Neutrophil (primary cell): Measurements from ENCODE around the gene PROK2.

ENCODE experiments used
- H3K27ac ChIP-seq: fragments of 200-600 bp; sonication (generic); 2 replicates; pipeline ENCODE4 v1.5.1; 2016; ENCODE audit warnings: mild to moderate bottlenecking, moderate library complexity
- H3K27me3 ChIP-seq: fragments of 200-600 bp; sonication (generic); 2 replicates; pipeline ENCODE4 v1.6.0; 2016; ENCODE audit warnings: mild to moderate bottlenecking
- H3K36me3 ChIP-seq: fragments of 200-600 bp; sonication (generic); 2 replicates; pipeline ENCODE4 v1.5.1; 2017
- H3K4me1 ChIP-seq, 2 experiments: fragments of 200-600 bp in 1 of 2; sonication (generic) in 1 of 2; 1 replicate in 1 of 2; 2 replicates in 1 of 2; pipeline versions ENCODE4 v1.5.1 to v1.6.1; 2013 to 2016; ENCODE audit warnings: low read depth in 1 of 2, low read length in 1 of 2, mild to moderate bottlenecking in 1 of 2, moderate library complexity in 1 of 2; ENCODE audit not compliant: control insufficient read depth in 1 of 2, insufficient read depth in 1 of 2
- H3K4me3 ChIP-seq, 2 experiments: fragments of 200-600 bp in 1 of 2; sonication (generic) in 1 of 2; 1 replicate in 1 of 2; 2 replicates in 1 of 2; pipeline ENCODE4 v1.5.1; 2013 to 2016; ENCODE audit warnings: low read depth in 1 of 2, low read length in 1 of 2, mild to moderate bottlenecking in 1 of 2, moderate library complexity in 1 of 2
- H3K9me3 ChIP-seq: fragments of 200-600 bp; sonication (generic); 2 replicates; pipeline ENCODE4 v1.5.1; 2016
- TF ChIP-seq, protein P1 (sequence below): fragments of 200-600 bp; sonication (generic); IDR thresholded peaks from 2 replicates; pipeline ENCODE4 v1.5.1; 2016; ENCODE audit warnings: antibody characterized with exemption

The PROK2 gene, protein sequence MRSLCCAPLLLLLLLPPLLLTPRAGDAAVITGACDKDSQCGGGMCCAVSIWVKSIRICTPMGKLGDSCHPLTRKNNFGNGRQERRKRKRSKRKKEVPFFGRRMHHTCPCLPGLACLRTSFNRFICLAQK

DNA sequence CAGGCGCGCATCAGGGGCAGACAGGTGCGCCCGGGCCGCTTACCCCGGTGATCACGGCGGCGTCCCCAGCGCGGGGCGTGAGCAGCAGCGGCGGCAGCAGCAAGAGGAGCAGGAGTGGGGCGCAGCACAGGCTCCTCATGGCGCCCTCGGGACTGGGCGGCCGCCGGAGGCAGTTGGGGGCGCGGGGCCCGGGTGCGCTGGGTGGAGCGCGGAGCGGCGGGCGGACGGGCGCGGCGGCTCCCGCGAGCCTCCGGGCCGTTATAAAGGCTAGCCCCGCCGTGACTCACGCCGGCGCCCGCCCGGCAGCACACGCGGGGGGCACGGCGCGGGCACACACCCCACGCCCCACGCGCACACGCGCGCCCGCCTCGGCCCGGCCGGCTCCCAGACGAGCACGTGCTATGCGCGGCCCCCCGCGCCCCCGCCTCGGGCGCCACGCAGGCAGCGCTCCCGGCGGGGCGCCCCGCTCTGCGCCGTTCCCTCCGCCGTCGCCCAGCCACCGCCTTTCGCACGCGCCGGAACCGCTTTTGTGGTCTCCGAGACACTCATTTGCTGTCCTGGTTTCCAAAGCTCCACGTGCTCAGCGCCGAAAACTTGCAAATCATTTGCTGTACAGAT, at the start of gene PROK2:
PROK2 (minus strand) TSS at position 235 of the 618 bp plus-strand sequence; CDS start at position 139, 96 bp downstream.
- H3K9me3 ChIP-seq: no peaks in the 10 kb centered on the region
- TF ChIP-seq, protein P1, sequence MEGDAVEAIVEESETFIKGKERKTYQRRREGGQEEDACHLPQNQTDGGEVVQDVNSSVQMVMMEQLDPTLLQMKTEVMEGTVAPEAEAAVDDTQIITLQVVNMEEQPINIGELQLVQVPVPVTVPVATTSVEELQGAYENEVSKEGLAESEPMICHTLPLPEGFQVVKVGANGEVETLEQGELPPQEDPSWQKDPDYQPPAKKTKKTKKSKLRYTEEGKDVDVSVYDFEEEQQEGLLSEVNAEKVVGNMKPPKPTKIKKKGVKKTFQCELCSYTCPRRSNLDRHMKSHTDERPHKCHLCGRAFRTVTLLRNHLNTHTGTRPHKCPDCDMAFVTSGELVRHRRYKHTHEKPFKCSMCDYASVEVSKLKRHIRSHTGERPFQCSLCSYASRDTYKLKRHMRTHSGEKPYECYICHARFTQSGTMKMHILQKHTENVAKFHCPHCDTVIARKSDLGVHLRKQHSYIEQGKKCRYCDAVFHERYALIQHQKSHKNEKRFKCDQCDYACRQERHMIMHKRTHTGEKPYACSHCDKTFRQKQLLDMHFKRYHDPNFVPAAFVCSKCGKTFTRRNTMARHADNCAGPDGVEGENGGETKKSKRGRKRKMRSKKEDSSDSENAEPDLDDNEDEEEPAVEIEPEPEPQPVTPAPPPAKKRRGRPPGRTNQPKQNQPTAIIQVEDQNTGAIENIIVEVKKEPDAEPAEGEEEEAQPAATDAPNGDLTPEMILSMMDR: no peak
- H3K4me1 ChIP-seq: peaks cover 48 to 57% of the 10 kb centered on the region in 2 experiments
- H3K4me3 ChIP-seq: peak within 1 kb of the TSS; percentile 96 to 98
- H3K27me3 ChIP-seq: no peaks in the 10 kb centered on the region
- peak within 1 kb of the TSS; percentile 97 for H3K27ac ChIP-seq
- peaks cover 22% of the 10 kb centered on the region for H3K36me3 ChIP-seq

DNA sequence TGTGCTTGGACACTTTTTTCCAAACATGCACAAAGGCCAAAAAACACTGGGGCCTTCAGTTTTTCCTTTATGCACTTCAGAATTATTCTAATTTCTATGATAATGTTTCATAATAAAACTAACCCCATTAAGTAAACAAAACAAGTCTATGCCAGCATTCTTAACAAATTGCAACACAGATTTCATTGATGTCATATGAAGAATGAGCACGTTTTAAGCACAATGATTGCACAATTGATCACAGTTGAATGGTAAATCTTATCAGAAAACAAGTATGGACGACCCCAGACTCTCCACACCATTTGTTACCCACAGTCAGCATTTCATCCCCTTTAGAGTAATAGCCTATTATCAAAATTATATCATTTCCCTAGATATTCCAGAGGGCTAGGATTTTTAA, 46.7 kb upstream of the PROK2 start:
- Histone ChIP-seq H3K36me3 (no peaks in the 10 kb centered on the region), H3K4me3 (no peak overlapping the region)
- TF ChIP-seq, protein P1: no peak

DNA sequence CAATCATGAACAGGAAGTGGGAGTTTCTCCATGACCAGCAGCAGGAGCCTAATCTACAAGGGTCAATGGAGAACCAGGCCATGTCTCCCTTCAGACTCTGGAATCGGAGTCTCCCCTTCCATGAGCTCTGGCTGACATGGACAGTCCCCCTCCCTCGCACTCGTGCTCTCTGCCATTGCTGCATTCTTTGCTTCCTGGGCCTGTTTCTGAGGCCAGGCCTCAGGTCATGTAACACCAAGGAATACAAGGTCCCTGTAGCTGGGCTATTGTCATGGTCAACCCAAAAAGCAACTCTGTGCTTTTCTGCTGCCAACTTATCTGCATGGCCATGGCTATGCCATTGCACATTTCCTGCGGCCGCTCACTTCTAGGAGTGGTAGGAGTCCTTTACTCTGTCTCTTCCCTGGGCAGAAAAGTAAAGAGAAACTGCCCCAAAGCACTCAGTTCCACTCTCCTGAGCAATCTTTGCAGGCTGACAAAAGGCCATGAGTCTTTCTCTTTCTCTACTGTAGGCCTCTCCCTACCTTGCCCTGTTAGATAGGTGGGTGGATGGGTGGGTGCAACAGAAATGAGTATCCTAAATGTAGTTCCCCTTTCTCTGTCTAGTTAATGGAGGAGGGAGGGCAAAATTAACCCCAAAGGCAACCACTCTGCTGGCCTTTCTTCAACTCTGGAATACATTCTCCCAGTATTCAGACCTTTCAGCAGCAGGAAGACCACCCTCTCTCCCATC, 40.8 kb upstream of the PROK2 start:
- peak overlapping the region; percentile 21 for H3K27ac ChIP-seq
- no peaks in the 10 kb centered on the region for H3K36me3 ChIP-seq
- TF ChIP-seq, protein P1: no peak
- H3K4me1 ChIP-seq: peaks cover 9 to 12% of the 10 kb centered on the region in 2 experiments
- H3K4me3 ChIP-seq: no peak overlapping the region
- no peaks in the 10 kb centered on the region for H3K27me3 ChIP-seq
- no peaks in the 10 kb centered on the region for H3K9me3 ChIP-seq

More for the DNA sequence above, 46.7 kb upstream of the PROK2 start:
- no peak overlapping the region for H3K27ac ChIP-seq
- no peaks in the 10 kb centered on the region for H3K27me3 ChIP-seq
- H3K4me1 ChIP-seq: peaks cover 8 to 12% of the 10 kb centered on the region in 2 experiments
- H3K9me3 ChIP-seq: no peaks in the 10 kb centered on the region

GRCh38 chr3:71821116-71821515, 36.2 kb upstream of the PROK2 start:
- Histone ChIP-seq H3K27ac (no peak overlapping the region), H3K9me3 (no peaks in the 10 kb centered on the region), H3K36me3 (no peaks in the 10 kb centered on the region), H3K27me3 (no peaks in the 10 kb centered on the region), H3K4me1 (peaks cover 15 to 21% of the 10 kb centered on the region in 2 experiments), H3K4me3 (no peak overlapping the region)
- TF ChIP-seq, protein P1: no peak

- Histone ChIP-seq H3K9me3 (no peaks in the 10 kb centered on the region), H3K27ac (no peak overlapping the region), H3K4me3 (no peak overlapping the region), H3K27me3 (no peaks in the 10 kb centered on the region), H3K4me1 (peaks cover 31 to 39% of the 10 kb centered on the region in 2 experiments), H3K36me3 (no peaks in the 10 kb centered on the region)
- TF ChIP-seq, protein P1: no peak
Observed at GRCh38 chr3:71817262-71817661, 32.3 kb upstream of the PROK2 start.
